Neural progenitor cell (in vitro differentiated cells): ENCODE data around the gene OAS3.

Source experiments
- EZH2 ChIP-seq: fragments of 200-600 bp; sonication (generic); IDR thresholded peaks from 2 replicates; pipeline ENCODE4 v1.6.1; 2017; ENCODE audit warnings: antibody characterized with exemption, mild to moderate bottlenecking, moderate library complexity
- TF ChIP-seq, protein P1 (sequence below): fragments of 200-600 bp; sonication (generic); IDR thresholded peaks from 2 replicates; pipeline ENCODE4 v1.5.1; 2017; ENCODE audit warnings: antibody characterized with exemption, mild to moderate bottlenecking

DNA sequence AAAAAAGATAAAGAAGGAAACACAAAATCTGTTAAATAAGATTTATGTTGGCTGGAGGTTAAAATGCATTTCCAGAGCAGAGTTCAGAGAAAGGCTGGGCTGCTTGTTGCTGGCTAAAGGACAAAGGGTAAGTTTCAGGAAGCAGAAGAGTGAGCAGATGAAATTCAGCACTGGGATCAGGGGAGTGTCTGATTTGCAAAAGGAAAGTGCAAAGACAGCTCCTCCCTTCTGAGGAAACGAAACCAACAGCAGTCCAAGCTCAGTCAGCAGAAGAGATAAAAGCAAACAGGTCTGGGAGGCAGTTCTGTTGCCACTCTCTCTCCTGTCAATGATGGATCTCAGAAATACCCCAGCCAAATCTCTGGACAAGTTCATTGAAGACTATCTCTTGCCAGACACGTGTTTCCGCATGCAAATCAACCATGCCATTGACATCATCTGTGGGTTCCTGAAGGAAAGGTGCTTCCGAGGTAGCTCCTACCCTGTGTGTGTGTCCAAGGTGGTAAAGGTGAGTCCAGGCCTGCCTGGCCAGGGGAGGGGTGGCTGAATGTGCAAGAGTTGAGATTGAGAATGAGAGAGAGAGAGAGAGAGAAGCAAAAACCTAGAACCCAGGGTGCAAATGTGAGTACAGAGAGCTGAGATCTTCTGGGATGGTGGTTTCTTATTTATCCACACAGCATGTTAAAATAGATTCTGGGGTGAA is 31.4 kb upstream of the OAS3 start, which contains the start of gene OAS1:
- no peak for TF ChIP-seq EZH2
- TF ChIP-seq, protein P1, sequence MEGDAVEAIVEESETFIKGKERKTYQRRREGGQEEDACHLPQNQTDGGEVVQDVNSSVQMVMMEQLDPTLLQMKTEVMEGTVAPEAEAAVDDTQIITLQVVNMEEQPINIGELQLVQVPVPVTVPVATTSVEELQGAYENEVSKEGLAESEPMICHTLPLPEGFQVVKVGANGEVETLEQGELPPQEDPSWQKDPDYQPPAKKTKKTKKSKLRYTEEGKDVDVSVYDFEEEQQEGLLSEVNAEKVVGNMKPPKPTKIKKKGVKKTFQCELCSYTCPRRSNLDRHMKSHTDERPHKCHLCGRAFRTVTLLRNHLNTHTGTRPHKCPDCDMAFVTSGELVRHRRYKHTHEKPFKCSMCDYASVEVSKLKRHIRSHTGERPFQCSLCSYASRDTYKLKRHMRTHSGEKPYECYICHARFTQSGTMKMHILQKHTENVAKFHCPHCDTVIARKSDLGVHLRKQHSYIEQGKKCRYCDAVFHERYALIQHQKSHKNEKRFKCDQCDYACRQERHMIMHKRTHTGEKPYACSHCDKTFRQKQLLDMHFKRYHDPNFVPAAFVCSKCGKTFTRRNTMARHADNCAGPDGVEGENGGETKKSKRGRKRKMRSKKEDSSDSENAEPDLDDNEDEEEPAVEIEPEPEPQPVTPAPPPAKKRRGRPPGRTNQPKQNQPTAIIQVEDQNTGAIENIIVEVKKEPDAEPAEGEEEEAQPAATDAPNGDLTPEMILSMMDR = no peak
